MM.1S (cell line): ENCODE measurements around the gene USP37.
A peak's percentile ranks its signal among the peaks of the same experiment; 100 is the strongest.

Source experiments
- DNase-seq: peaks from one replicate; pipeline ENCODE4 v3.0.0-alpha.2; 2015
- H2AFZ ChIP-seq: fragments of 300-600 bp; sonication (generic); 2 replicates; pipeline ENCODE4 v1.6.0; 2016; ENCODE audit warnings: antibody characterized with exemption, low read length
- H3F3A ChIP-seq: fragments of 300-600 bp; sonication (generic); 2 replicates; pipeline ENCODE4 v1.6.1; 2016; ENCODE audit warnings: mild to moderate bottlenecking, antibody characterized with exemption, low read length, moderate library complexity, mixed read lengths; ENCODE audit not compliant: insufficient read depth
- H3K27ac ChIP-seq: fragments of 300-600 bp; sonication (generic); 2 replicates; pipeline ENCODE4 v1.5.1; 2016; ENCODE audit warnings: mild to moderate bottlenecking, low read length
- H3K27me3 ChIP-seq: fragments of 300-600 bp; sonication (generic); replicated peaks from 2 replicates; pipeline ENCODE4 v1.6.0; 2016; ENCODE audit warnings: low read length; ENCODE audit not compliant: insufficient read depth
- H3K36me3 ChIP-seq: fragments of 300-600 bp; sonication (generic); replicated peaks from 2 replicates; pipeline ENCODE4 v1.6.1; 2016; ENCODE audit warnings: mild to moderate bottlenecking, low read length, mixed read lengths; ENCODE audit not compliant: insufficient read depth
- H3K4me1 ChIP-seq: fragments of 300-600 bp; sonication (generic); 2 replicates; pipeline ENCODE4 v1.6.1; 2016; ENCODE audit warnings: low read length, mixed read lengths
- H3K4me2 ChIP-seq: fragments of 300-600 bp; sonication (generic); 2 replicates; pipeline ENCODE4 v1.6.0; 2016; ENCODE audit warnings: low read depth, low read length
- H3K4me3 ChIP-seq: fragments of 300-600 bp; sonication (generic); 2 replicates; pipeline ENCODE4 v1.5.1; 2016; ENCODE audit warnings: low read length, mixed read lengths
- H3K79me2 ChIP-seq: fragments of 300-600 bp; sonication (generic); 2 replicates; pipeline ENCODE4 v1.6.1; 2016; ENCODE audit warnings: mixed run types, low read length, mixed read lengths
- H3K9ac ChIP-seq: fragments of 300-600 bp; sonication (generic); 2 replicates; pipeline ENCODE4 v1.6.1; 2016; ENCODE audit warnings: low read length, mixed read lengths
- H3K9me2 ChIP-seq: fragments of 300-600 bp; sonication (generic); replicated peaks from 2 replicates; pipeline ENCODE4 v1.6.1; 2016; ENCODE audit warnings: mild to moderate bottlenecking, low read length, mixed read lengths; ENCODE audit not compliant: insufficient read depth
- H3K9me3 ChIP-seq: fragments of 300-600 bp; sonication (generic); replicated peaks from 2 replicates; pipeline ENCODE4 v1.6.1; 2016; ENCODE audit warnings: mild to moderate bottlenecking, low read length, mixed read lengths; ENCODE audit not compliant: insufficient read depth
- H4K20me1 ChIP-seq: fragments of 300-600 bp; sonication (generic); 2 replicates; pipeline ENCODE4 v1.6.1; 2016; ENCODE audit warnings: mild to moderate bottlenecking, low read length, moderate library complexity, mixed read lengths; ENCODE audit not compliant: insufficient read depth
- CTCF ChIP-seq: fragments of 300-600 bp; sonication (generic); IDR thresholded peaks from 2 replicates; pipeline ENCODE4 v1.5.1; 2016; ENCODE audit warnings: antibody characterized with exemption, low read length, mixed read lengths
- EZH2 ChIP-seq: fragments of 300-600 bp; sonication (generic); optimal IDR thresholded peaks from 2 replicates; pipeline ENCODE3; 2017; ENCODE audit warnings: low read depth, mild to moderate bottlenecking, antibody characterized with exemption, low read length, mixed read lengths
- EZH2phosphoT487 ChIP-seq: fragments of 300-600 bp; sonication (generic); IDR thresholded peaks from 2 replicates; pipeline ENCODE4 v1.6.1; 2018; ENCODE audit warnings: antibody characterized with exemption, low read length

Gene USP37

GRCh38 chr2:218583983-218584850 is 16.1 kb upstream of the USP37 start:
- Histone ChIP-seq H2AFZ (no peak overlapping the region), H3K4me2 (no peak overlapping the region), H3K36me3 (peaks cover 21% of the 10 kb centered on the region), H3K4me1 (no peaks in the 10 kb centered on the region), H3K9me2 (no peaks in the 10 kb centered on the region), H3K27me3 (no peaks in the 10 kb centered on the region), H4K20me1 (peaks cover under 1% of the 10 kb centered on the region; the same call in 1 of the 2 replicates), H3K9me3 (no peaks in the 10 kb centered on the region), H3K79me2 (peaks cover 56% of the 10 kb centered on the region), H3K9ac (no peak overlapping the region), H3K27ac (no peak overlapping the region), H3K4me3 (no peak overlapping the region), H3F3A (no peaks in the 10 kb centered on the region)
- no peak for DNase-seq
- TF ChIP-seq EZH2phosphoT487 (no peak), CTCF (peak; percentile 20; the same call in 1 of the 2 replicates)

GRCh38 chr2:218582076-218582475 is 13.9 kb upstream of the USP37 start:
- TF ChIP-seq CTCF = no peak
- no peak for TF ChIP-seq EZH2phosphoT487
- no peak for TF ChIP-seq EZH2
- peaks cover 14% of the 10 kb centered on the region for H3K36me3 ChIP-seq
- peaks cover 22% of the 10 kb centered on the region for H4K20me1 ChIP-seq
- no peaks in the 10 kb centered on the region for H3K4me1 ChIP-seq
- no peaks in the 10 kb centered on the region for H3K27me3 ChIP-seq
- H3K4me2 ChIP-seq = no peak overlapping the region
- no peak overlapping the region for H3K9ac ChIP-seq
- H3K9me2 ChIP-seq = no peaks in the 10 kb centered on the region
- H3F3A ChIP-seq = no peaks in the 10 kb centered on the region
- H3K27ac ChIP-seq = no peak overlapping the region
- no peak overlapping the region for H2AFZ ChIP-seq
- no peak for DNase-seq
- no peaks in the 10 kb centered on the region for H3K9me3 ChIP-seq
- no peak overlapping the region for H3K4me3 ChIP-seq
- H3K79me2 ChIP-seq = peaks cover 73% of the 10 kb centered on the region

GRCh38 chr2:218578272-218578877 is 10.2 kb upstream of the USP37 start:
- no peak overlapping the region for H3K4me2 ChIP-seq
- H3K9me2 ChIP-seq = no peaks in the 10 kb centered on the region
- no peaks in the 10 kb centered on the region for H3K9me3 ChIP-seq
- no peak overlapping the region for H3K9ac ChIP-seq
- DNase-seq = no peak
- H3K27ac ChIP-seq = no peak overlapping the region
- peaks cover 36% of the 10 kb centered on the region for H4K20me1 ChIP-seq
- H3K27me3 ChIP-seq = no peaks in the 10 kb centered on the region
- TF ChIP-seq CTCF (no peak), EZH2 (no peak), EZH2phosphoT487 (no peak)
- no peaks in the 10 kb centered on the region for H3K4me1 ChIP-seq
- H2AFZ ChIP-seq = no peak overlapping the region
- H3K36me3 ChIP-seq = peaks cover 11% of the 10 kb centered on the region; the same call in 1 of the 2 replicates
- no peak overlapping the region for H3K4me3 ChIP-seq
- peaks cover 96% of the 10 kb centered on the region for H3K79me2 ChIP-seq
- peaks cover 3% of the 10 kb centered on the region; the same call in 1 of the 2 replicates for H3F3A ChIP-seq
